Epithelial cell of proximal tubule (primary cell): ENCODE measurements around the gene KLHL36. TPM values are rescaled to one million over a fixed set of nuclear protein-coding genes. Genes with fewer than 3 reads are reported as not detected.

ENCODE experiments used
- DNase-seq: peaks from one replicate; pipeline ENCODE4 v3.0.0-alpha.2; 2011; ENCODE audit warnings: low read depth
- H3K4me3 ChIP-seq: 2 replicates; pipeline ENCODE4 v1.5.1; 2011; ENCODE audit warnings: low read depth, mild to moderate bottlenecking, low read length
- CTCF ChIP-seq: conservative IDR thresholded peaks from 2 replicates; pipeline ENCODE4 v1.5.1; 2012; ENCODE audit warnings: low read depth, mild to moderate bottlenecking, low read length
- total RNA-seq: library from RNA; depleted of rRNA; stranded (reverse); fragments of >200 nt; gene quantifications from 2 replicates; pipeline ENCODE4 v1.2.3, GENCODE V29; 2015

Gene KLHL36
- total RNA-seq, 1 donor from 2014 or later: 65.7 TPM

- no peak overlapping the region for H3K4me3 ChIP-seq
- peak; percentile 67 for DNase-seq
- TF ChIP-seq CTCF: no peak
These were observed 5.1 kb upstream of the KLHL36 start for GRCh38 chr16:84643180-84643583.

GRCh38 chr16:84643674-84644073 is 4.6 kb upstream of the KLHL36 start:
- no peak for TF ChIP-seq CTCF
- H3K4me3 ChIP-seq: no peak overlapping the region
- no peak for DNase-seq

DNA sequence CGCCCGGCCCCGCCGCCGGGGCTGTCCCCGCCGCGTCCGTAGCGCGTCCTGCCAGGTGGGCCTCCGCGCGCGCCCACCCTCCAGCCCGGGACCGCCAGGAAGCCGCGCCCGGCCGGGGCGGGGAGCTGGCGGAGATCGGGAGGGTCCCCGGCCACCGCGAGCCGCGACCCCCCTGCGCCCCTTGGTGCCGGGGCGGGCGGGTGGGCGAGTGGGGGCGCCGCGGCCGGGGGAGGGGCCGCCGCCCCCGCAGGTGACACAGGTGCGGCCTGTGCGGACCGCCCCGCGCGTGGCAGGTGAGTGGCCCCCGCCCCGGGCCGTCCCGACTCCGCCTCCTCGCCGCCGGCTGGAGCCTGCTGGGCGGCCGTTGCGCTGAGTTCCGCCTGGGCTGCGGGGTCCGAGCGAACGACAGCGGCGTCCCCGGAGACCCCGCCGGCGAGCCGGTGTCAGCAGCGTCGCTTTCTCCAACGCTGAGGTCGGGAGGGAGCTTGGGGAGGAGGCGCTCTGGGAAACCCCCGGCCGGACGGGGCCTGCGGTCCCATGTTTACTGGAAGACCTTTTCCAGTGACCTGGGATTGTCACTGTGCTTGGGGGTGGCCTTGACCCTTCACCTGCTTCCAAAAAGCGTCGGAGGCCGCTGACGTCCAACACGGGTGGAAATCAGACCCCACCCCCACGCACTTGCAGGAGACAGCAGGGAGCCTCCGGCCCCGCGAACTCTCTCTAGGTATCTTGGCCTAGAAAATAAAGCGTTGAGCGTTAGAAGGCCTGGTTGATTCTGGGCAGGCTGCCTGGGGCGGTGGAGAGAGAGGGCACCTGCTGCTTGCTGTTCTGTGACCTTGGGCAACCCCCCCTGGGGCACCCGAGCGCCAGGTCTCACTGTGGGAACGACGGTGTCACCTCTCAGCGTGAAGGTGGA is 542 bp downstream of the KLHL36 start:
- no peak for TF ChIP-seq CTCF
- peak overlapping the region; percentile 78 for H3K4me3 ChIP-seq
- no peak for DNase-seq

GRCh38 chr16:84649511-84649861 is 1.2 kb downstream of the KLHL36 start:
- no peak for TF ChIP-seq CTCF
- no peak for DNase-seq
- H3K4me3 ChIP-seq: peak overlapping the region; percentile 78

GRCh38 chr16:84650062-84650991 is 2.0 kb downstream of the KLHL36 start:
- peak overlapping the region; percentile 4 for H3K4me3 ChIP-seq

GRCh38 chr16:84652566-84652965 is 4.3 kb downstream of the KLHL36 start:
- no peak overlapping the region for H3K4me3 ChIP-seq
- no peak for DNase-seq
- no peak for TF ChIP-seq CTCF

More at GRCh38 chr16:84650062-84650991, 2.0 kb downstream of the KLHL36 start:
- DNase-seq: peak; percentile 82
- no peak for TF ChIP-seq CTCF
